WTC11 (cell line): ENCODE data around the gene RND1. TPM values are rescaled to one million over a fixed set of nuclear protein-coding genes. Genes with fewer than 3 reads are reported as not detected.

Experiments
- ATAC-seq: fragments of 200-7000 bp; cut with Tn5 transposase; 2 replicates; pipeline ENCODE4 v1.10.0; 2021; ENCODE audit warnings: mild to moderate bottlenecking, moderate library complexity
- CTCF ChIA-PET: fragments of 300-600 bp; sonication (Branson Sonifier 250); formaldehyde crosslinking; loops from one replicate; lab custom pipeline; 2021; ENCODE audit warnings: antibody characterized with exemption; lab: Charles Lee
- POLR2A ChIA-PET: fragments of 350-600 bp; sonication (Branson Sonifier 250); formaldehyde crosslinking; loops from one replicate; lab custom pipeline; 2021; ENCODE audit warnings: antibody characterized with exemption; lab: Charles Lee
- DNase-seq: peaks from one replicate; pipeline ENCODE4 v3.0.0; 2021; ENCODE audit warnings: low spot score
- H3K27ac Mint-ChIP-seq: 2 replicates; pipeline ENCODE4 v1.8.0; 2021; ENCODE audit warnings: mixed read lengths
- H3K27me3 Mint-ChIP-seq: 2 replicates; pipeline ENCODE4 v1.8.0; 2021; ENCODE audit warnings: low read depth, mild to moderate bottlenecking, moderate library complexity, mixed read lengths
- H3K36me3 Mint-ChIP-seq: 2 replicates; pipeline ENCODE4 v1.8.0; 2021; ENCODE audit warnings: mixed read lengths
- H3K4me1 Mint-ChIP-seq: 2 replicates; pipeline ENCODE4 v1.8.0; 2022; ENCODE audit warnings: mixed read lengths
- H3K4me3 Mint-ChIP-seq: 2 replicates; pipeline ENCODE4 v1.8.0; 2021; ENCODE audit warnings: mild to moderate bottlenecking, moderate library complexity, mixed read lengths
- H3K9me3 Mint-ChIP-seq: 2 replicates; pipeline ENCODE4 v1.8.0; 2021; ENCODE audit warnings: mixed read lengths
- CBFB ChIP-seq: sonication (generic); formaldehyde crosslinking; IDR thresholded peaks from 2 replicates; pipeline ENCODE4 v1.8.1; 2022; ENCODE audit warnings: mild to moderate bottlenecking, low read depth, missing genetic modification reagents
- E2F4 ChIP-seq: sonication (generic); formaldehyde crosslinking; IDR thresholded peaks from 2 replicates; pipeline ENCODE4 v1.8.1; 2022; ENCODE audit warnings: low read depth, mild to moderate bottlenecking, moderate library complexity, missing genetic modification reagents, borderline replicate concordance
- ETV6 ChIP-seq: sonication (generic); formaldehyde crosslinking; IDR thresholded peaks from 2 replicates; pipeline ENCODE4 v1.8.1; 2022; ENCODE audit warnings: mild to moderate bottlenecking, missing genetic modification reagents
- HMGA2 ChIP-seq: fragments of 250-450 bp; sonication (Bioruptor Pico); IDR thresholded peaks from 2 replicates; pipeline ENCODE4 v1.4.0; 2021; ENCODE audit warnings: mild to moderate bottlenecking, moderate library complexity
- JUN ChIP-seq: sonication (generic); formaldehyde crosslinking; IDR thresholded peaks from 2 replicates; pipeline ENCODE4 v1.8.0; 2023; ENCODE audit warnings: mild to moderate bottlenecking, missing genetic modification reagents
- MXD4 ChIP-seq: fragments of 250-450 bp; sonication (Bioruptor Pico); IDR thresholded peaks from 2 replicates; pipeline ENCODE4 v1.8.0; 2021; ENCODE audit warnings: mild to moderate bottlenecking, moderate library complexity, borderline replicate concordance
- SMAD3 ChIP-seq: sonication (generic); formaldehyde crosslinking; IDR thresholded peaks from 2 replicates; pipeline ENCODE4 v1.8.0; 2022; ENCODE audit warnings: missing genetic modification reagents, mild to moderate bottlenecking, borderline replicate concordance
- SOX15 ChIP-seq: fragments of 250-450 bp; sonication (Bioruptor Pico); IDR thresholded peaks from 2 replicates; pipeline ENCODE4 v1.9.0; 2021; ENCODE audit warnings: mild to moderate bottlenecking
- SP1 ChIP-seq: sonication (generic); formaldehyde crosslinking; conservative IDR thresholded peaks from 2 replicates; pipeline ENCODE4 v1.8.1; 2022; ENCODE audit warnings: missing genetic modification reagents
- TEAD1 ChIP-seq: sonication (generic); formaldehyde crosslinking; IDR thresholded peaks from 2 replicates; pipeline ENCODE4 v1.8.0; 2022; ENCODE audit warnings: mild to moderate bottlenecking, missing genetic modification reagents
- ZBTB43 ChIP-seq: sonication (generic); formaldehyde crosslinking; IDR thresholded peaks from 2 replicates; pipeline ENCODE4 v1.8.1; 2023; ENCODE audit warnings: mild to moderate bottlenecking, missing genetic modification reagents
- ZNF219 ChIP-seq: sonication (generic); formaldehyde crosslinking; IDR thresholded peaks from 2 replicates; pipeline ENCODE4 v1.8.0; 2023; ENCODE audit warnings: missing genetic modification reagents, mild to moderate bottlenecking, borderline replicate concordance
- ZNF263 ChIP-seq: sonication (generic); formaldehyde crosslinking; IDR thresholded peaks from 2 replicates; pipeline ENCODE4 v1.8.1; 2022; ENCODE audit warnings: low read depth, mild to moderate bottlenecking, moderate library complexity, missing genetic modification reagents
- total RNA-seq: library from RNA; stranded (reverse); gene quantifications from 3 replicates; pipeline ENCODE4 v1.2.3, GENCODE V29; 2021
- TF ChIP-seq, protein P1 (sequence below): sonication (generic); formaldehyde crosslinking; IDR thresholded peaks from 2 replicates; pipeline ENCODE4 v1.8.0; 2023; ENCODE audit warnings: missing genetic modification reagents, mild to moderate bottlenecking, borderline replicate concordance
- TF ChIP-seq, protein P2 (sequence below): sonication (generic); formaldehyde crosslinking; IDR thresholded peaks from 2 replicates; pipeline ENCODE4 v1.8.0; 2022; ENCODE audit warnings: mild to moderate bottlenecking, missing genetic modification reagents
- TF ChIP-seq, protein P3 (sequence below): sonication (generic); formaldehyde crosslinking; IDR thresholded peaks from 2 replicates; pipeline ENCODE4 v1.8.1; 2022; ENCODE audit warnings: missing genetic modification reagents, borderline replicate concordance

Gene RND1
- total RNA-seq, 1 experiment from 2014 or later = 7.6 TPM

DNA sequence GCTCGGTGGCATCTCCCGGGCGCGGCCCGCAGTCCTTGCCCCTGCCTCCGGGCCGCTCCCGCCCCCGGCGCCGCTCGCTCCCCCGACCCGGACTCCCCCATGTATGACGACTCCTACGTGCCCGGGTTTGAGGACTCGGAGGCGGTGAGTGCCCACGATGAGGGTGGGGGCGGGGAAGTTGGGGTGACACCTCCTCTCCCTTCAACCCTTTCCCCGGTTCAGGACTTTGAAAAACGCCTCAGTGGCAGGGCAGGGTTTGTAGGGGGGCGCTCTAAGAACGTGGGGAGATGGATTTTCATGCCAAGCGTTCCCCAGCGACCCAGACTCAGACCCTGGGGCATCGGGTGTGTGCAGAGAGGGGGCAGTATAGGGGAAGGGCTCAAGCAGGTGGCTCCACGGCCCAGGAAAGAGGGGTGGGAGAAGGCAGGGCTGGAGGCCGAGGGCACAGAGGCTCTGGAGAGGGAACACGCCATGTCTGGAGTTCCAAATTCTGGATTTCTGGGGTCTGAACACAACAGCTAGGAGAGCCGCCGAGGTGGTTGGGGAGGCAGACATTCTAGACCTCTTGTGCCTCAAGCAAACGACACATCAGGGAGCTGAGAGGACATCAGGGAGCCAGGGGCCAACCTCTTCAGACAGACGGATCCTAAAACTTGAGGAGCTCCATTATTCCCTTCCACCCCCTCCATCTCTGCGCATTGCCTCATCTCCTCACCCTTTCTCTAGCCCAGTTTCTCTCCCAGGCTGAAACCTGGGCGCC lies 46.7 kb downstream of the RND1 start (continued):
- TF ChIP-seq ZNF219 (no peak), SOX15 (no peak), HMGA2 (no peak)
- TF ChIP-seq, protein P1, sequence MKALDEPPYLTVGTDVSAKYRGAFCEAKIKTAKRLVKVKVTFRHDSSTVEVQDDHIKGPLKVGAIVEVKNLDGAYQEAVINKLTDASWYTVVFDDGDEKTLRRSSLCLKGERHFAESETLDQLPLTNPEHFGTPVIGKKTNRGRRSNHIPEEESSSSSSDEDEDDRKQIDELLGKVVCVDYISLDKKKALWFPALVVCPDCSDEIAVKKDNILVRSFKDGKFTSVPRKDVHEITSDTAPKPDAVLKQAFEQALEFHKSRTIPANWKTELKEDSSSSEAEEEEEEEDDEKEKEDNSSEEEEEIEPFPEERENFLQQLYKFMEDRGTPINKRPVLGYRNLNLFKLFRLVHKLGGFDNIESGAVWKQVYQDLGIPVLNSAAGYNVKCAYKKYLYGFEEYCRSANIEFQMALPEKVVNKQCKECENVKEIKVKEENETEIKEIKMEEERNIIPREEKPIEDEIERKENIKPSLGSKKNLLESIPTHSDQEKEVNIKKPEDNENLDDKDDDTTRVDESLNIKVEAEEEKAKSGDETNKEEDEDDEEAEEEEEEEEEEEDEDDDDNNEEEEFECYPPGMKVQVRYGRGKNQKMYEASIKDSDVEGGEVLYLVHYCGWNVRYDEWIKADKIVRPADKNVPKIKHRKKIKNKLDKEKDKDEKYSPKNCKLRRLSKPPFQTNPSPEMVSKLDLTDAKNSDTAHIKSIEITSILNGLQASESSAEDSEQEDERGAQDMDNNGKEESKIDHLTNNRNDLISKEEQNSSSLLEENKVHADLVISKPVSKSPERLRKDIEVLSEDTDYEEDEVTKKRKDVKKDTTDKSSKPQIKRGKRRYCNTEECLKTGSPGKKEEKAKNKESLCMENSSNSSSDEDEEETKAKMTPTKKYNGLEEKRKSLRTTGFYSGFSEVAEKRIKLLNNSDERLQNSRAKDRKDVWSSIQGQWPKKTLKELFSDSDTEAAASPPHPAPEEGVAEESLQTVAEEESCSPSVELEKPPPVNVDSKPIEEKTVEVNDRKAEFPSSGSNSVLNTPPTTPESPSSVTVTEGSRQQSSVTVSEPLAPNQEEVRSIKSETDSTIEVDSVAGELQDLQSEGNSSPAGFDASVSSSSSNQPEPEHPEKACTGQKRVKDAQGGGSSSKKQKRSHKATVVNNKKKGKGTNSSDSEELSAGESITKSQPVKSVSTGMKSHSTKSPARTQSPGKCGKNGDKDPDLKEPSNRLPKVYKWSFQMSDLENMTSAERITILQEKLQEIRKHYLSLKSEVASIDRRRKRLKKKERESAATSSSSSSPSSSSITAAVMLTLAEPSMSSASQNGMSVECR (CRISPR knock-in tag) = no peak

GRCh38 chr12:48817873-48818830 lies 47.5 kb downstream of the RND1 start, which contains the start of gene CACNB3:
Gene CACNB3 (plus strand): TSS chr12:48818496. CDS start chr12:48818930, 434 bp downstream.
- no peaks in the 10 kb centered on the region for H3K36me3 Mint-ChIP-seq
- peaks cover 58% of the 10 kb centered on the region for H3K27me3 Mint-ChIP-seq
- H3K4me3 Mint-ChIP-seq = peak within 1 kb of the TSS; percentile 87
- no peaks in the 10 kb centered on the region for H3K9me3 Mint-ChIP-seq
- peaks cover 32% of the 10 kb centered on the region for H3K4me1 Mint-ChIP-seq
- no peak within 1 kb of the TSS for H3K27ac Mint-ChIP-seq
- peak; percentile 39 for ATAC-seq
- ChIA-PET POLR2A (interaction anchor here (0.6 kb wide), 1 partner anchor 19 kb away, joined by 7 read pairs; no protein-coding TSS in a partner anchor), CTCF (interaction anchor here (0.6 to 3.4 kb wide), 14 partner anchors 9 to 179 kb away, joined by 3 to 29 read pairs (median 5); partner anchors contain the start of genes RND1 and WNT1)
- DNase-seq = peak; percentile 87
- TF ChIP-seq E2F4 (CRISPR knock-in tag) (no peak), JUN (CRISPR knock-in tag) (no peak), MXD4 (CRISPR knock-in tag) (no peak), TEAD1 (0 out of 2 replicates have a peak, but pooled peaks have one; percentile 11), ZBTB43 (CRISPR knock-in tag) (peak; percentile 52; the same call in 1 of the 2 replicates), SMAD3 (CRISPR knock-in tag) (0 out of 2 replicates have a peak, but pooled peaks have one; percentile 46), CBFB (CRISPR knock-in tag) (no peak), ETV6 (CRISPR knock-in tag) (peak; percentile 38; the same call in 1 of the 2 replicates), SP1 (CRISPR knock-in tag) (0 out of 2 replicates have a peak, but pooled peaks have one; percentile 10), HMGA2 (no peak), ZNF263 (CRISPR knock-in tag) (peak; percentile 91)
- TF ChIP-seq, protein P2, sequence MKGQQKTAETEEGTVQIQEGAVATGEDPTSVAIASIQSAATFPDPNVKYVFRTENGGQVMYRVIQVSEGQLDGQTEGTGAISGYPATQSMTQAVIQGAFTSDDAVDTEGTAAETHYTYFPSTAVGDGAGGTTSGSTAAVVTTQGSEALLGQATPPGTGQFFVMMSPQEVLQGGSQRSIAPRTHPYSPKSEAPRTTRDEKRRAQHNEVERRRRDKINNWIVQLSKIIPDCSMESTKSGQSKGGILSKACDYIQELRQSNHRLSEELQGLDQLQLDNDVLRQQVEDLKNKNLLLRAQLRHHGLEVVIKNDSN (CRISPR knock-in tag) = 0 out of 2 replicates have a peak, but pooled peaks have one; percentile 23
- TF ChIP-seq, protein P3, sequence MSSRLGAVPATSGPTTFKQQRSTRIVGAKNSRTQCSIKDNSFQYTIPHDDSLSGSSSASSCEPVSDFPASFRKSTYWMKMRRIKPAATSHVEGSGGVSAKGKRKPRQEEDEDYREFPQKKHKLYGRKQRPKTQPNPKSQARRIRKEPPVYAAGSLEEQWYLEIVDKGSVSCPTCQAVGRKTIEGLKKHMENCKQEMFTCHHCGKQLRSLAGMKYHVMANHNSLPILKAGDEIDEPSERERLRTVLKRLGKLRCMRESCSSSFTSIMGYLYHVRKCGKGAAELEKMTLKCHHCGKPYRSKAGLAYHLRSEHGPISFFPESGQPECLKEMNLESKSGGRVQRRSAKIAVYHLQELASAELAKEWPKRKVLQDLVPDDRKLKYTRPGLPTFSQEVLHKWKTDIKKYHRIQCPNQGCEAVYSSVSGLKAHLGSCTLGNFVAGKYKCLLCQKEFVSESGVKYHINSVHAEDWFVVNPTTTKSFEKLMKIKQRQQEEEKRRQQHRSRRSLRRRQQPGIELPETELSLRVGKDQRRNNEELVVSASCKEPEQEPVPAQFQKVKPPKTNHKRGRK (CRISPR knock-in tag) = no peak
- TF ChIP-seq, all 79 proteins: peak for 7
